HG03571 (cell line): ENCODE measurements around the gene IL17A.
"Not testable (repeated sequence)": the region's sequence is repeated elsewhere in the genome, so short reads cannot be mapped to it uniquely, and the experiment has no call there.

Source experiments
- ATAC-seq: cut with Tn5 transposase; IDR thresholded peaks from one replicate; pipeline ENCODE4 v1.9.1; 2021; ENCODE audit not compliant: unreplicated experiment

IL17A gene

DNA sequence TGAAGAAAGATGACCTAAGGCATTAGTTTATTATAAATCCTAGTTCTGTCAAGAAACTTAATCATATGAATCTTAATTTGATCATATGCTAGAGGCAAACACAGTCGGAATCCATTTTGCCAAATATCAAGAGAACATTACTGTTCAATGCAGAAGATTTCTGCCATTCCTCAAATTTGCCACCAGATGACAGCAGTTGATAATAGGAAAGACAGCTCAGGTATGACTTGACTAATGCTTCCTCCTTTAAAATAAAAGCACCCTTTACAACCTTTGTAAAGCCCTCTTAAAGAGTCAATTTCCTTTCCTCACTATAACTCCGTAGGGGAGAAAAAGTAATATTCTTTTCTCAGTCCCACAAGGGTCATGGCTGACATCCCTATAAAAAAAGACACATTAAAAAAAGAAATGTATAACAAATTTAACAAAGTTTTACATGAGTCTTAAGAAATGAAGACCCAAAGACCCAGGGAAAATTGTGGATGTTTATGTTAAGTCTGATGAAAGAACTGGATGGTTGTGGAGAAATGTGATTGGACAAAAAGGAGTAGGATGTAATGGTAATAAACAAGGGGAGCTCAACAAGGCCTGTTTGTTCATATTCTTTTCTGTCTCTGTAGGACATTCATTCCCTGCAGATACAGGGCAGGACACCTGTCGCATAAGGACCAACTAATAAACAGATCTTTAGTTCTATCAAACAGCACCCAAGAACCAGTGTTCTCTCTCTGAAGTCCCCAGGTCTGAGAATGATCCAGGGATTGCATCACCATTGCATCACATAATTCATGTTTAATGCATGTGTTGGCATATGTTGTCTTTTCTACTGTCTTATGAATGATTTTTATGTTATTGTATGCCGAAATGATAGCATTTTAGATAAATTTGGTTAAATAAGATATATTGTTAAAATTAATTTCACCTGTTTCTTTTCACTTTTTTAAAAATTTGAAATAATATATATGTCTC lies 23.0 kb upstream of the IL17A start:
- peak; percentile 63 for ATAC-seq

DNA sequence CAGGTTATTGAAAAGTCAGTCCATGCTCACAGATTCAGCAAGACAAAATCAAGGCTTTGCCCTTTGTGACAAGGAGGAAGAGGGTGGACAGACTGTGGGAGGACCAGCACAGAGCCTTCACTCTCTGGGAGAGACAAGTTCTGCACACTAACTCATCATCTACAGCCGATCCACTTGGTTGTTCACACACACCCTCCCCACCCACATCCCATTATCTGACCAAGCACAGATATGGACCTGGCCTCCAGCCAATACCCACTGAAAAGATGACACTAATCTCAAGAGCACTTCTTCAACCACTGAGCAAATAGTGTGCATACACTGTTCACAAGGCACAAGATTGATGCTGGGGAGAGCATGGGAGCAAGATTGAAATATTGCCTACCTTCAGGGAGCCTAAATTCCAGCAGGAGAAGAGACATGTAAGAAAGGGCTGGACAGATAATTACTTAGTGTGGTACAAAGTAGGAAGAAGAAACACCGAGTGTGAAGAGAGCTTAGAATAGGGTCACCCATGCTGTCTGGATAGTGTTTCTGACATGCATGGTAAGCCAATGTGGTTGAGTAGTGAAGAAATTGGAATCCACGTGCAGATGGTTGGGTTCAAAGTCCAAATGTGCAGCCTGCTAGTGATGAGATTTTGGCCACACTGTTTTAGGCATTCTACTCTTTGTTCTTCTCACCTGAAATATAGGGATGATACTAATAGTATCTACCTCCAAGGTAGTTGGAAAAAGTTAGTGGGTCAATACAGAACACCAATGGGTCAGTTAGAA lies 21.7 kb upstream of the IL17A start:
- no peak for ATAC-seq

DNA sequence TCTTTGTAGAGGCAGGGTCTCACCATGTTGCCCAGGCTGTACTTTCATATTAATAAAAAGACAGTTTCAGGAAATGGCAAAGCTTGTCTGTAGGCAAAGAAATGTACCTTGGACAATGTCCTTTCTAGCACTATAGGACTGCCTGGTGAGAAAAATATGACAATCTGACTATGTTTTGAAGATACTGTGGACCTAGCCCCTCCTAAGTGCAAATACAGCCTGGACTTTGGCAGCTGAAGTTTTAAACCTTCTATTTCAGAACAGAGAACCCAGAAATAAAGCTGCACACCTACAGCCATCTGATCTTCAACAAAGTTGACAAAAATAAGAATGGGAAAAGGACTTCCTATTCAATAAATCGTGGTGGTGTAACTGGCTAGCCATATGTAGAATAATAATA lies 18.9 kb upstream of the IL17A start:
- no peak for ATAC-seq

DNA sequence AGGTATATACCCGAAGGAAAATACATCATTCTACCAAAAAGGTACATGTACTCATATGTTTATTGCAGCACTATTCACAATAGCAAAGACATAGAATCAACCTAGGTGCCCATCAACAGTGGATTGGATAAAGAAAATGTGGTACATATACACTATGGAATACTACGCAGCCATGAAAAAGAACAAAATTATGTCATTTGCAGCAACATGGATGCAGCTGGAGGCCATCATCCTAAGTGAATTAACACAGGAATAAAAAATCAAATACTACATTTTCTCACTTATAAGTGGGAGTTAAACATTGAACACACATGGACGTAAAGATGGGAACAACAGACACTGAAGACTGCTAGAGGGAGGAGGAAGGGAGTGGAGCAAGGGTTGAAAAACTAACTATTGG lies 17.8 kb upstream of the IL17A start:
- not testable (repeated sequence) for ATAC-seq

DNA sequence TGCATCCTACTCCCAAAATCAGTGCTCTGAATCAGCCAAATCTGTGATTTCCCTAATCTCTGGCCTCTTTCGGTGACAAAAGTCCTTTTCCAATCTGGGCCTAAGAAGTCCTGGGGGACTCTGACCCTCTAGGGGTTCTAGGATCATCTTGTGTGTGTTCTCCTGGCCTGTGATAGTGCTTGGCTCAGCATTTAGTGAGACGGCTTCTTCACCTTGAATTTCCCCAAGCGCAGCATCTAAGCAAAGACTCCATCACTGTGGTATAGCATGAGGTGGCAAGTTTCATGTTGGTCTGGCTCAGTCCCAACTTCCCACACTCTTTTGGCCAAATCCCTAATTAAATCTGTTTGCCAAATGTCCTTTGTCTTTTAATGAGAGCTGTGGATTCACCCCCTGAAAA lies 12.1 kb upstream of the IL17A start:
- no peak for ATAC-seq

DNA sequence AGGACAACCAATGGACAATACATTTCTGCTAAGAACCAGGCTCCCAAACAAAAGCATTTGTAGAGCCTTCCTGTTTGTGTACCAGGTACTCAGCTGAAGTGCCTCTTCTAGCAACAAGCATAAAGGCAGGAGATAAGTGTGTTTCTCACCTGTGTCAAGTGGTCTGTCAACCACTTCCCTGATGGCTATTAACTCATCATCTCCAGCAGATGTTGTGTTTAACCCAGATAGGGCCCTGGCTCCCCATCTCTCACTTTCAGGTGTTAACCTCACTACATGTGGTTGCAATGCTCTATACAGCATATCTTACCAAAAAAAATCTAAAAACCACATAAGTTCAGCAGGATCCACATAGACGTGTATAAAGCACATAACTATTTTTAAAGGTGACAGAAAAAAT lies 9.6 kb upstream of the IL17A start:
- ATAC-seq, result peak; percentile 67

DNA sequence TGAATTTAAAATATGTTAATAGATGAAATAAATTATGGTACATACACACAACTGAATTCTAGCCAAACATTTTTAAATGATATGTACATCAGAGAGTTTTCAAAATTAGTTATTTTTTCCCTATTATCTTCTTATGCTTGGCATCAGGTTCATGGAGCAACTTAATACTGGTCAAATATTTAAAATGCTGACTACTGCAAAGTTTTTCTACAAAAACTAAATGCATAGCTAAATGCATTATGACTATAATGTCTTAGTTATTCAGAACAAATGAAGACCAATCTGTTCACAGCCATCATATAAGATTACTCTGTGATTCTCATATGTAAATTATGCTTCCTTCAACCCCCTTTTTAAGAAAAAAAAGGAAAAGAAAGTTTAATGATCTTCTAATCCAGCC lies 8.2 kb upstream of the IL17A start:
- no peak for ATAC-seq

DNA sequence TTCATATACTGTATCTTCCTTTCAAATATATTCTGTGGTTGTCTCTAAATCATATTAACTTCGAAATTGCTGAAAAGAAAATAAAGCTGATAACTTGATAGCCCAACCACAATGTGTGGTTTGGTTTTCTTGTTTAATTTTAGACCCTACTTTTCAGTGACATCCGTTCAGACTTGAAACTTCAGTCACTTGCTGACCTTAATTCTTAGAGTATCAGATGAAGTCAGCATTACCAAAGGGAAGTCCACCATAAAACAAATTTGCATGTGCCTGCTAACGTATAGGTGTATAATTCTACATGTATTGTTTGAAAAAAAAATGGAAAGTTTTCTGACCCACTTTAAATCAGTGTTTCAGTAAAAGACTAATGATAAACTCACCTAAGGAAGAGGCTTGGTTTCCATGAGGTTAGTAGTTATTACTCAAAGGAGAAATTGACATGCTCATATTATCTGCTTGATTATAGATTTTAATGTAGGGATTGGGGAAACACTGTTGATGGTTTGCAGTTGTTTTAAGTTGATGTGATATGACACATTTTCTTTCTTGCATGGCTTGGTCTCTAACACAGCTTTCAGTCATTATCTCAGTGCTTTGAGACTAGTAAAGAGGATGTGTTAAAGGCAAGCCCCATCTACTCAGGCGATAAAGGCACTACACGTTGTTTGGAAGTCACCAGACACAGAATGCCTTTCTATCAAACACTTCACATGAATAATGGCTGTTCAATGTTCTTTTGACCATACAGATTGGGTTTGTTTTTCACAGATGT lies 5.2 kb upstream of the IL17A start:
- ATAC-seq, result peak; percentile 79

DNA sequence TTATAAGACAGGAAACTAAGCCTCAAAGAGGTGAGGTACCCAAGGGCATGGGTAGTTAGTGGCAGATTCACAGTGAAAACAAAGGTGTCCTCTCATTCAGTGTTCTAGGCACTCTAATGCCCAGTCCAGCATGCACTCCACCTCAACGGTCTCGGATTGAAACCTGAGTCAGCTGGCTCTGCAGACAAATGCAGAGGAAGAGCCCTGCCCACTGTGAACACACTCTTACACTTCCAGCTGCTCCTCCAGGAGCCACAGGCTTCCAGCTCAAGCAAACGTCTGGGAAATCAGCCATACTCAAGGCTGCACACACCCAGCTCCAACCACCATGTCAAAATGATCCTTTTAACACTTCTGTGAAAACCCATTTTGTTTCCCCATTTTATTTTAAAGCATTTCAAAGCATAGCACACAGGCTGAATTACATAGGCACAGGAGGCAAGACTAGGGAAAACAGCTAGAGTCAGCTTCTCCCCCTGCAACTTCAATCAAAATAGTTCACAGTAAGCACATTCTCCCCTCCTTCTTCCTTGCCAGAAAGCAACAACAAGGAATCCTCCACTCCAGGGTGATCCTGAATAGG lies 3.0 kb upstream of the IL17A start:
- no peak for ATAC-seq

DNA sequence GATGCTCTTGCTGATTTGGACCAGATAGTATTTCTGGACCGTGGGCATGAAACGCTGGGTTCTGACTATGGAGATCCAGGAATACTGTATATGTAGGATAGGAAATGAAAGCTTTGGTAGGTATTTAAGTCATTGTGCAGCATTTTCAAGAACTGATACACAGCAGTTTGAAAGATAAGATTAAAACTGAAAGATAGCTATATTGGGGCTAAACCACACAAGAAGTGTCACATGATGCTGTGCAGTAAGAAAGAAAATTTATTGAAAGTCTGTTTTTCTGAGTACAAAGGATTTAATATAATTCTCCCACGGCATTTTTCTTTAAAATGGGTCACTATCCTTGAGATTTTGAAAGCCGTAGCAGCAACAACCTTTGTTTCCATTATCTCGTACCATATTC lies 305 bp downstream of the IL17A start:
- peak; percentile 66 for ATAC-seq

DNA sequence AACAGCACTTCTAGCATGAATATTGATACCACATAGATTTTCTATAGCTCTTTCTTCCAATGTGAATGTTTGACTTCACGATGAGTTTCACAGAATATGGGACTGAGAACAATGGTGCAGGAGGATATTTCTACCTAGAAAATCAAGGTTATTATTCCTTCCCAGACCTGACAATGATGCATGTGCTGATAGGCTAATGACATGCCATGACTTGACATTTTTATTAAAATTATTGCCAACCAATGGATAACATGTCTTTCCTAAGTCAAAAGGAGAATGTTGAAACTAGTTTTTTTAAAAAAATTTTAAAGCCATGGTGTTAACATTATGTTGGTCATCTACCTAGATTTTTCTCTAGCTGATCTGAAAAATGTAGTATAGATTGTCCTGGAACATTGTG lies 923 bp downstream of the IL17A start:
- no peak for ATAC-seq

DNA sequence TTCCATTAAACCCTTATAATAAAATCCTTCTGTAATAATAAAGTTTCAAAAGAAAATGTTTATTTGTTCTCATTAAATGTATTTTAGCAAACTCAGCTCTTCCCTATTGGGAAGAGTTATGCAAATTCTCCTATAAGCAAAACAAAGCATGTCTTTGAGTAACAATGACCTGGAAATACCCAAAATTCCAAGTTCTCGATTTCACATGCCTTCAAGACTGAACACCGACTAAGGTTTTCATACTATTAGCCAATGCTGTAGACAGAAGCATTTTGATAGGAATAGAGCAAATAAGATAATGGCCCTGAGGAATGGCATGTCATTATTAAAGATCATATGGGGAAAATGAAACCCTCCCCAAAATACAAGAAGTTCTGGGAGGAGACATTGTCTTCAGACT lies 3.8 kb downstream of the IL17A start:
- no peak for ATAC-seq

DNA sequence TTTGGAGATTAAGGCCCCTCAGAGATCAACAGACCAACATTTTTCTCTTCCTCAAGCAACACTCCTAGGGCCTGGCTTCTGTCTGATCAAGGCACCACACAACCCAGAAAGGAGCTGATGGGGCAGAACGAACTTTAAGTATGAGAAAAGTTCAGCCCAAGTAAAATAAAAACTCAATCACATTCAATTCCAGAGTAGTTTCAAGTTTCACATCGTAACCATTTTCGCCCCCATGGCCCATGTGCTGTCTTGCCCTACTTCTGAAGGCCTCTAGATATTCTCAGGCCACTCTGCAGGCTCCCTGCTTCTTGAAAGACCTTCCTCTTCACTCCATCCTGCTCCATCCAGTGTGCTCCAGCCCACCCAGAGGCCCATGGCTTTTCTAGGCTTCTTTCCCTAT lies 4.2 kb downstream of the IL17A start:
- no peak for ATAC-seq

DNA sequence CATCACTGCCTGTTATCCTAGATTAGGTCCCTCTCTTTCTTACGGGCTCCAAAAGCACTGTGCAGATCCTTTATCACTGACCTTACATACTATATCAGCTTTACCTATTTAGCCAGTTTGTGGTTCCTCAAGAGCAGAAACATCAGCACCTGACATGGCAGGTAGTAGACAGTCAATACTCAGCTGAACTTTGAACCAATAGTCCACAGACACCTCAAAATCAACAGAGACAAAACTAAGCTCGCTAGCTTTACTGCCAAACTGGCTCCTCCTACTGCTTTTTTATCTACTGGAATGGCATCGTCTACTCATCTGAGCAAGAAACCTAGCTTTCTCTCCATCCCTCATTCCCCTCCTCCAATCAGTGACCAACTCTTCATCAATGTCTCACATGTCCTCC lies 5.6 kb downstream of the IL17A start:
- ATAC-seq, result no peak

DNA sequence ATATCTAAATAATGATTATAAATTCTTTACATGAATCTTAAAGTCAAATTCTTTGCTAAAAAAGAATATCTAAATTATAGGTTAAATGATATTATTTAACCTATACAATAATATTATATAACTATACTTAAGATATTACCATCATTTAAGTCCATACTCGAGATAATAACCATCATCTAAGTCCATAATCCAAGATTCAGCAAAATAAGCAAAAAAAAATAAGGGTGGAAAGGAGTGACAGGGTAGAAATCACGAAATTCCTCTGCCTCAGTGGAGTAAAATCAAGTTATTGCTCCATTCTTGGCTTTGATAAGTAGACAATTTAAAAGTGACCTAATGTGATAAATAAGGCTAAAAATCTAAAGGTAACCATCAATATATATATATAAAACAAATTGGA lies 9.7 kb downstream of the IL17A start:
- ATAC-seq, result no peak

DNA sequence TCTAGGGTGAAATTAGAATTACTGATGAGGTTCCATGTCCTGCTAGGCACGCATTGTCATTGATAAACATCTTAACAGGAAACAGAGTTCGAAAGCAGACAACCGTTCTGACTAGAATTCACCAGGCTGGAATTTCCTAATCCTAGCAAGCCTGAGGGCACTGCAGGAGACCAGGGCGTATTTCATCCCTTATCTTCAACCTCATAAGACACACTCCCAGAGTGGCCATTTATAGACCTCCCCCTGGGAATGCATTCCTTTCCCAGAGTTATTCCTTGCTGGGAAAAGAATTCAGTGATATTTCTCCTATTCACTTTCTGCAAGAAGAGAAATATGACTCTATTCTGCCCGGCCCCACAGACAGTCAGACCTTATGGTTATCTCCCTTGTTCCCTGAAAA lies 13.9 kb downstream of the IL17A start:
- ATAC-seq, result not testable (repeated sequence)

DNA sequence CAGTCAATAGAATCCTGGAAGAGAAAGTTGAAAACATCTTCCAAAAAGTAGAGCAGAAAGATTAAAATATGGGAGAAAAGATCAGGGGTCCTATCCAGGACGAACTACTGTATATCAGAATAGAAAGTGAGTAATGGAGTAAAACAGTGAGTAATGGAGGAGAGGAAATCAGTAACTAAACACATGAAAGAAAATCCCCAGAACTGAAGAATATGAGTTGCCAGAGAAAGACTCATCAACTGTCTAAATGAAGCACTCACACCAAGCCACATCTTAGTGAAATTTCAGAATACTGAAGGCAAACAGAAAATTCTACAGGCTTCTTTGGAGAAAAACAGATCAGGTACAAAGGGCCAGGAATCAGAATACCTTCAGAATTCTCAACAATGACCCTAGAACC lies 14.9 kb downstream of the IL17A start:
- ATAC-seq, result no peak

DNA sequence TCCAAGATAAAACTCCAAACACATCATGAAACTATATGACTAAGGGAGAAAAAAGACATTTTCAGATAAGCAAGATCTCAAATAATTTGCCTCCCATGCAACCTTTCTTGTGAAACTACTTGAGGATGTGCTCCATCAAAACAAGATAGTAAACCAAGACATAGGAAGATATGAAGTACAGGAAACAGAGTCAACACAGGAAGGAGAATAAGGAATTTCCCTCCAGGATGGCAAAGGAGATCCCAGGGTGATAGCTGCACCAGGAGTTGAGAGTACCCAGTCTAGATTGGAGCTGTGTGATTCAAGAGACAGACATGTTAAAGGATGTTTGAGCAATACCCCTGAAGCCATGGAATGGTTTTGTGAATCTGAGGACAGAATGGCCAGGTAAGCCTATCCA lies 15.3 kb downstream of the IL17A start:
- no peak for ATAC-seq

DNA sequence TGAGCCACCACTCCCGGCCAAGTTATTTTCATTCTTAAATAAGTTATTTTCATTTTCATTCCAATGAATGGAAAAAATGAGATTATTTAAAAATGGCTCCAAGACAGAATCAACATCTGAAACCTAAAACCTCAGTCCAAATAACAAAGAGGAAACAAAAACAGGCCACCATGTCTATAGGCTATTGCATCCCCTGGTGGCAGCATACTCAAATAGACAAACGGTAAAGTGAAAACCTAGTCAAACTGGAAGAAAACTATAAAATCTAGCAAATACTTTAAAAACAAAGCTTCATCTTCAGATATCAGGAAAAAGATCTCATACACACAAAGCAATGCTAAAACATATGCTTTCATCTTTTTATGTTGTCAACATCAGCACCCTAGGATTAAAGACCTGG lies 20.9 kb downstream of the IL17A start:
- ATAC-seq, result no peak

DNA sequence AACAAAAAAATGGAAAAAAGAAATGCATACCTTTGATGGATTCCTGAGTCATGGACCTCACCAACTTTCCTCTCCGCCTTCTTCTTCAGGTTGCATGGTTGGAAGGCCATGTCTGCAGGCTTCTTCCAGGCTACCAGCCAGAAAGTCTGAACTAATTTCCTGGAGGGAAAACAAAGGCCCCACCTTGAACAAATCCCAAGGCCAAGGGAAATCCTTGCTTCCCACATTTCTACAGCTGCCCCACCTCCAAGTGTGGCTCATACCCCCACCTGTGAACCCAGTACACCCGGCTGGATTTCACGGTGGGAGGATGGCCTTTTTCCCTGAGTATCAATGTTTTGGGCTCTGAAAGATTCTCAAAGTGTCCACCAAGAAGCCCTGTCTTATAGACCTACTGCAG lies 22.4 kb downstream of the IL17A start:
- ATAC-seq, result no peak

DNA sequence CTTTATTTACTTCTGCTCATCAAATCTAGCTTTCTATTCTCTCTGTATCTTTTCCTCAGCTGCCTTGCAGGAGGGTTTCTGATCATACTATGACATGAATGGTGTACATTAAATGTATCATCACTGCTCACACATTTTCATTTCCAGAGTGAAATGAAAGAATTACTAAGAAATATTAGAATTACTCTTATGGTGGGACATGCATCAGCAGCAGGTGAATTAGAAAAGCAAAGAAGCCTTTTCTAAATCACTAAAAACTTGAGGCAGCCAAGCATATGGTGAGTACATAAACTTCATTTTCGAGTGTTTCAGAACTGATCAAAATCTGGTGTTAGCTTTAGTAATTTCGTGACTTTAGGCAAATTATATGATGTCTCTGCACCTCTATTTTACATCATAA lies 23.6 kb downstream of the IL17A start:
- peak; percentile 31 for ATAC-seq
